CD4-positive, alpha-beta T cell treated with Interleukin-15 for 1 hour (primary cell): ENCODE measurements around the gene FAM120A.
"Not testable (repeated sequence)": the region's sequence is repeated elsewhere in the genome, so short reads cannot be mapped to it uniquely, and the experiment has no call there.

Source experiments
- DNase-seq: peaks from one replicate; pipeline ENCODE4 v3.0.0-alpha.2; 2020

Gene FAM120A

GRCh38 chr9:93475108-93475507 lies 23.6 kb downstream of the FAM120A start:
- no peak for DNase-seq

GRCh38 chr9:93475856-93476255 lies 24.4 kb downstream of the FAM120A start:
- DNase-seq, result no peak

GRCh38 chr9:93476924-93477323 lies 25.4 kb downstream of the FAM120A start:
- DNase-seq, result no peak

GRCh38 chr9:93477397-93477796 lies 25.9 kb downstream of the FAM120A start:
- DNase-seq, result no peak

GRCh38 chr9:93479726-93480125 lies 28.2 kb downstream of the FAM120A start:
- no peak for DNase-seq

GRCh38 chr9:93480262-93480661 lies 28.8 kb downstream of the FAM120A start:
- no peak for DNase-seq

GRCh38 chr9:93480728-93481324 lies 29.3 kb downstream of the FAM120A start:
- no peak for DNase-seq

GRCh38 chr9:93483497-93483896 lies 32.0 kb downstream of the FAM120A start:
- DNase-seq, result no peak

- no peak for DNase-seq
Measured at GRCh38 chr9:93486268-93486667, 34.8 kb downstream of the FAM120A start.

- DNase-seq, result no peak
Measured at GRCh38 chr9:93488244-93488643, 36.8 kb downstream of the FAM120A start.

GRCh38 chr9:93491593-93492232 lies 40.2 kb downstream of the FAM120A start:
- no peak for DNase-seq

- no peak for DNase-seq
Measured at GRCh38 chr9:93492327-93492726, 40.8 kb downstream of the FAM120A start.

- no peak for DNase-seq
Measured at GRCh38 chr9:93493949-93494348, 42.5 kb downstream of the FAM120A start.

GRCh38 chr9:93496285-93496684 lies 44.8 kb downstream of the FAM120A start:
- DNase-seq, result no peak

- DNase-seq, result no peak
Measured at GRCh38 chr9:93500571-93501298, 49.2 kb downstream of the FAM120A start.

GRCh38 chr9:93501406-93501805 lies 49.9 kb downstream of the FAM120A start:
- DNase-seq, result no peak

GRCh38 chr9:93503381-93503780 lies 51.9 kb downstream of the FAM120A start:
- no peak for DNase-seq

GRCh38 chr9:93505541-93506132 lies 54.2 kb downstream of the FAM120A start:
- DNase-seq, result peak; percentile 29

- DNase-seq, result no peak
Measured at GRCh38 chr9:93507768-93508167, 56.3 kb downstream of the FAM120A start.

- DNase-seq, result no peak
Measured at GRCh38 chr9:93508207-93508606, 56.7 kb downstream of the FAM120A start.

GRCh38 chr9:93509084-93509483 lies 57.6 kb downstream of the FAM120A start:
- DNase-seq, result no peak

- DNase-seq, result no peak
Measured at GRCh38 chr9:93510041-93510440, 58.6 kb downstream of the FAM120A start.

GRCh38 chr9:93511228-93511627 lies 59.7 kb downstream of the FAM120A start:
- DNase-seq, result not testable (repeated sequence)
